IMR-90 (cell line): Measurements from ENCODE around the gene CELA2B. TPM values are rescaled to one million over a fixed set of nuclear protein-coding genes. Genes with fewer than 3 reads are reported as not detected.

Experiments
- ATAC-seq: fragments of 200-7000 bp; cut with Tn5 transposase; 2 replicates; pipeline ENCODE4 v1.9.1; 2020; ENCODE audit warnings: low read depth, mild to moderate bottlenecking, moderate library complexity
- BruUV-seq: library from RNA; stranded (reverse); fragments of 400-500 nt; replicated peaks from 2 replicates; lab custom pipeline; 2021; lab: Mats Ljungman, UMichigan
- CTCF ChIA-PET: fragments of 300-600 bp; formaldehyde crosslinking; extraction: SDS; loops from one replicate; lab custom pipeline; 2021; ENCODE audit warnings: antibody characterized with exemption; lab: Yijun Ruan, JAX
- POLR2A ChIA-PET: fragments of 300-600 bp; sonication (Branson Sonifier 250); formaldehyde crosslinking; loops from one replicate; lab custom pipeline; 2022; ENCODE audit warnings: antibody characterized with exemption; ENCODE audit not compliant: unreplicated experiment; lab: Charles Lee
- DNase-seq: peaks from one replicate; pipeline ENCODE4 v3.0.0; 2013
- H2AFZ ChIP-seq: replicated peaks from 2 replicates; pipeline ENCODE3; 2013; ENCODE audit warnings: low read length, mild to moderate bottlenecking; ENCODE audit not compliant: poor library complexity
- H2AK5ac ChIP-seq: 2 replicates; pipeline ENCODE4 v1.6.1; 2013; ENCODE audit warnings: low read depth, low read length, inconsistent platforms
- H2AK9ac ChIP-seq: replicated peaks from 2 replicates; pipeline ENCODE3; 2013; ENCODE audit warnings: mild to moderate bottlenecking, low read depth, low read length, moderate library complexity; ENCODE audit not compliant: poor library complexity
- H2BK120ac ChIP-seq: 2 replicates; pipeline ENCODE4 v1.6.1; 2013; ENCODE audit warnings: low read depth, low read length, inconsistent platforms
- H2BK15ac ChIP-seq: 3 replicates; pipeline ENCODE4 v1.6.1; 2013; ENCODE audit warnings: low read depth, low read length, inconsistent platforms
- H2BK20ac ChIP-seq: 2 replicates; pipeline ENCODE4 v1.6.1; 2013; ENCODE audit warnings: low read depth, mild to moderate bottlenecking, inconsistent platforms, low read length, moderate library complexity
- H2BK5ac ChIP-seq: 2 replicates; pipeline ENCODE4 v1.6.1; 2013; ENCODE audit warnings: mild to moderate bottlenecking, low read depth, low read length, inconsistent platforms; ENCODE audit not compliant: poor library complexity, severe bottlenecking
- H3K14ac ChIP-seq: replicated peaks from 2 replicates; pipeline ENCODE4 v1.6.1; 2013; ENCODE audit warnings: low read depth, low read length, inconsistent platforms
- H3K18ac ChIP-seq: 2 replicates; pipeline ENCODE4 v1.6.1; 2013; ENCODE audit warnings: low read depth, low read length, control low read depth
- H3K23ac ChIP-seq: 2 replicates; pipeline ENCODE4 v1.6.1; 2013; ENCODE audit warnings: low read depth, low read length, inconsistent platforms
- H3K27ac ChIP-seq: 2 replicates; pipeline ENCODE4 v1.5.1; 2013; ENCODE audit warnings: mild to moderate bottlenecking, control low read depth, low read length; ENCODE audit not compliant: insufficient read depth
- H3K27me3 ChIP-seq: 2 replicates; pipeline ENCODE4 v1.6.1; 2013; ENCODE audit warnings: low read length; ENCODE audit not compliant: control insufficient read depth, insufficient read depth
- H3K36me3 ChIP-seq: 2 replicates; pipeline ENCODE4 v1.6.1; 2013; ENCODE audit warnings: low read length, mixed read lengths; ENCODE audit not compliant: control insufficient read depth, insufficient read depth
- H3K4ac ChIP-seq: 2 replicates; pipeline ENCODE4 v1.6.1; 2013; ENCODE audit warnings: low read depth, low read length, inconsistent platforms
- H3K4me1 ChIP-seq: 2 replicates; pipeline ENCODE4 v1.6.1; 2013; ENCODE audit warnings: low read length, mixed read lengths; ENCODE audit not compliant: control insufficient read depth, insufficient read depth
- H3K4me2 ChIP-seq: 2 replicates; pipeline ENCODE4 v1.6.1; 2013; ENCODE audit warnings: low read depth, mild to moderate bottlenecking, control low read depth, low read length, moderate library complexity
- H3K4me3 ChIP-seq: 2 replicates; pipeline ENCODE4 v1.5.1; 2013; ENCODE audit warnings: low read depth, mild to moderate bottlenecking, control low read depth, low read length, moderate library complexity; ENCODE audit not compliant: insufficient read depth
- H3K56ac ChIP-seq: 2 replicates; pipeline ENCODE4 v1.6.1; 2013; ENCODE audit warnings: low read length, inconsistent platforms; ENCODE audit not compliant: insufficient read depth; ENCODE audit errors: extremely low read depth
- H3K79me1 ChIP-seq, 2 experiments: 2 replicates each; pipeline ENCODE4 v1.6.1; 2013; ENCODE audit warnings: low read length in 2 of 2, inconsistent platforms in 1 of 2, low read depth in 1 of 2
- H3K9ac ChIP-seq: 2 replicates; pipeline ENCODE4 v1.6.1; 2013; ENCODE audit warnings: low read depth, low read length, control low read depth
- H3K9me1 ChIP-seq: 2 replicates; pipeline ENCODE4 v1.6.1; 2013; ENCODE audit warnings: low read length, inconsistent platforms; ENCODE audit not compliant: insufficient read depth
- H3K9me3 ChIP-seq: 2 replicates; pipeline ENCODE4 v1.6.1; 2013; ENCODE audit warnings: low read length; ENCODE audit not compliant: control insufficient read depth, insufficient read depth
- H4K20me1 ChIP-seq: 2 replicates; pipeline ENCODE4 v1.6.1; 2013; ENCODE audit warnings: low read length, inconsistent platforms; ENCODE audit not compliant: insufficient read depth
- H4K5ac ChIP-seq: 2 replicates; pipeline ENCODE4 v1.6.1; 2013; ENCODE audit warnings: mild to moderate bottlenecking, low read depth, low read length, control low read depth
- H4K8ac ChIP-seq, 2 experiments: 2 replicates each; pipeline ENCODE4 v1.6.1; 2013; ENCODE audit warnings: low read depth in 2 of 2, low read length in 2 of 2, control low read depth in 1 of 2, inconsistent platforms in 1 of 2
- H4K91ac ChIP-seq: 2 replicates; pipeline ENCODE4 v1.6.1; 2013; ENCODE audit warnings: low read depth, low read length, inconsistent platforms; ENCODE audit not compliant: insufficient read depth
- BHLHE40 ChIP-seq: fragments of 150-350 bp; IDR thresholded peaks from 2 replicates; pipeline ENCODE4 v1.6.1; 2016; ENCODE audit warnings: mild to moderate bottlenecking, low read depth, low read length
- CHD1 ChIP-seq: IDR thresholded peaks from 2 replicates; pipeline ENCODE4 v1.6.1; 2012; ENCODE audit warnings: low read depth, low read length, improper control_type of control experiment
- FOS ChIP-seq: fragments of 150-350 bp; IDR thresholded peaks from 2 replicates; pipeline ENCODE4 v1.6.1; 2016; ENCODE audit warnings: low read depth, low read length
- MAFK ChIP-seq: IDR thresholded peaks from 2 replicates; pipeline ENCODE4 v1.6.1; 2012; ENCODE audit warnings: low read depth, low read length, improper control_type of control experiment
- MAZ ChIP-seq: IDR thresholded peaks from 2 replicates; pipeline ENCODE4 v1.6.1; 2012; ENCODE audit warnings: low read depth, mild to moderate bottlenecking, low read length, improper control_type of control experiment, moderate library complexity, borderline replicate concordance
- MXI1 ChIP-seq: IDR thresholded peaks from 2 replicates; pipeline ENCODE4 v1.6.1; 2012; ENCODE audit warnings: low read depth, mild to moderate bottlenecking, low read length, moderate library complexity, borderline replicate concordance
- NFE2L2 ChIP-seq: fragments of 150-350 bp; IDR thresholded peaks from 2 replicates; pipeline ENCODE4 v1.6.1; 2016; ENCODE audit warnings: low read depth, mild to moderate bottlenecking, low read length
- POLR2A ChIP-seq: IDR thresholded peaks from 2 replicates; pipeline ENCODE4 v1.6.1; 2012; ENCODE audit warnings: mild to moderate bottlenecking, low read depth, low read length
- RCOR1 ChIP-seq: IDR thresholded peaks from 2 replicates; pipeline ENCODE4 v1.6.1; 2012; ENCODE audit warnings: mild to moderate bottlenecking, low read length, improper control_type of control experiment; ENCODE audit not compliant: insufficient replicate concordance
- RFX5 ChIP-seq: IDR thresholded peaks from 2 replicates; pipeline ENCODE4 v1.8.0; 2012; ENCODE audit warnings: low read depth, mild to moderate bottlenecking, low read length, moderate library complexity
- SMC3 ChIP-seq: fragments of 150-350 bp; IDR thresholded peaks from 2 replicates; pipeline ENCODE4 v1.6.1; 2016; ENCODE audit warnings: low read depth, mild to moderate bottlenecking, antibody characterized with exemption, low read length, moderate library complexity
- WGBS, 2 experiments: methylation state at CpG; one replicate each; pipeline versions ENCODE4 v1.1.5 to v1.1.7; 2013; ENCODE audit warnings: missing lambda C conversion rate in 2 of 2; ENCODE audit not compliant: insufficient read length in 1 of 2; ENCODE audit errors: extremely low coverage in 2 of 2; 5-methylcytosine and 5-hydroxymethylcytosine counted together
- dilution Hi-C: fragments of 300-500 bp; cut with HindIII; formaldehyde crosslinking; loops from one replicate; pipeline ENCODE4 v1.14.3; 2018; ENCODE audit warnings: low sequenced_read_pairs; ENCODE audit not compliant: unreplicated experiment
- in situ Hi-C: fragments of 300-500 bp; cut with MboI; formaldehyde crosslinking; loops from 3 replicates; pipeline ENCODE4 v1.14.3; 2019; ENCODE audit warnings: low sequenced_read_pairs, inconsistent platforms, mixed read lengths
- intact Hi-C: fragments of 100-400 bp; cut with micrococcal nuclease; formaldehyde crosslinking; loops from 2 replicates; pipeline ENCODE4 v1.10.0; 2022
- polyA plus RNA-seq, 3 experiments: library from polyadenylated mRNA; depleted of rRNA; stranded (reverse); fragments of >200 nt; gene quantifications; 2 replicates each; pipeline ENCODE4 v1.2.3, GENCODE V29; 2012; ENCODE audit warnings: low replicate concordance in 1 of 3
- total RNA-seq: library from RNA; depleted of rRNA; stranded (reverse); fragments of >200 nt; gene quantifications from 2 replicates; pipeline ENCODE4 v1.2.3, GENCODE V29; 2012
- TF ChIP-seq, protein P1 (sequence below): fragments of 150-350 bp; IDR thresholded peaks from 2 replicates; pipeline ENCODE4 v1.6.1; 2017; ENCODE audit warnings: mild to moderate bottlenecking, antibody characterized with exemption, low read length, low read depth
- TF ChIP-seq, protein P2 (sequence below): conservative IDR thresholded peaks from 2 replicates; pipeline ENCODE4 v1.5.1; 2012; ENCODE audit warnings: mild to moderate bottlenecking, low read depth, low read length, improper control_type of control experiment
- TF ChIP-seq, protein P3 (sequence below): fragments of 150-350 bp; IDR thresholded peaks from 2 replicates; pipeline ENCODE4 v1.6.1; 2016; ENCODE audit warnings: low read depth, mild to moderate bottlenecking, low read length, moderate library complexity, borderline replicate concordance

CELA2B gene
- total and polyA plus RNA-seq, 2 of the 4 experiments (the other 2 are of a cell fraction), result not detected

DNA sequence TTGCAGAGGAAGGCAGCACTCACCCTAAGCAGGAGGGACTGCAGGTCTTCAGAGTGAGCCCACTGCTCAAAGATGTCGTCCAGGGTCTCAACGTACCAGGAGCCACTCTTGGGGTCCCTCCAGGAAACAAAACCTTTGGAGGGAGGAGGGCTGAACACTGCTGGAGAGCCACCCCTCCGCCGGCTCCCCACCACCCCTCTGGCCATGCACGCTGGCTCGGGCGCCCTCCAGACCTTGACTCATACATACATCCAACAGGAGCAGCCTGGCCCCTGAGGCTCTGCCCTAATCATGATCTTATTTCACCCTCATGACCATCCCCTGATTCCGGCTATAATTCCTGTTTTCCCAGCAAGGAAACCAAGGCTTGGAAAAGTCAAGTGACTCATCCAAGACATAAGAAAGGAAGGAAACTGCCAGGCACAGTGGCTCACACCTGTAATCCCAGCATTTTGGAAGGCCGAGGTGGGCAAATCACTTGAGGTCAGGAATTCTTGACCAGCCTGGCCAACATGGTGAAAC lies 18.0 kb downstream of the CELA2B start:
- CTCF ChIA-PET, result no interaction called here
- Histone ChIP-seq H2AK9ac (no peak overlapping the region), H2AFZ (no peak overlapping the region), H3K4me1 (no peaks in the 10 kb centered on the region), H4K5ac (no peak overlapping the region), H4K20me1 (no peaks in the 10 kb centered on the region), H3K4me3 (no peak overlapping the region), H3K23ac (no peak overlapping the region), H3K14ac (no peak overlapping the region), H4K8ac (no peak overlapping the region), H2BK120ac (no peak overlapping the region), H2BK15ac (no peak overlapping the region), H3K4me2 (no peak overlapping the region), H3K18ac (no peak overlapping the region), H3K79me1 (no peaks in the 10 kb centered on the region), H4K91ac (no peak overlapping the region), H3K56ac (no peak overlapping the region), H3K27me3 (no peaks in the 10 kb centered on the region), H2BK5ac (no peak overlapping the region), H2AK5ac (no peak overlapping the region), H3K9me3 (no peaks in the 10 kb centered on the region), H3K9ac (no peak overlapping the region), H3K4ac (no peak overlapping the region), H2BK20ac (no peak overlapping the region), H3K9me1 (no peaks in the 10 kb centered on the region), H3K36me3 (peaks cover 11% of the 10 kb centered on the region), H3K27ac (no peak overlapping the region)
- POLR2A ChIA-PET, result no interaction called here
- TF ChIP-seq RFX5 (no peak), BHLHE40 (no peak), NFE2L2 (no peak), CHD1 (no peak), MXI1 (no peak), MAFK (no peak), FOS (no peak), MAZ (no peak), POLR2A (no peak), RCOR1 (no peak), SMC3 (no peak)
- TF ChIP-seq, protein P1, sequence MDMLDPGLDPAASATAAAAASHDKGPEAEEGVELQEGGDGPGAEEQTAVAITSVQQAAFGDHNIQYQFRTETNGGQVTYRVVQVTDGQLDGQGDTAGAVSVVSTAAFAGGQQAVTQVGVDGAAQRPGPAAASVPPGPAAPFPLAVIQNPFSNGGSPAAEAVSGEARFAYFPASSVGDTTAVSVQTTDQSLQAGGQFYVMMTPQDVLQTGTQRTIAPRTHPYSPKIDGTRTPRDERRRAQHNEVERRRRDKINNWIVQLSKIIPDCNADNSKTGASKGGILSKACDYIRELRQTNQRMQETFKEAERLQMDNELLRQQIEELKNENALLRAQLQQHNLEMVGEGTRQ, result no peak
- TF ChIP-seq, protein P2, sequence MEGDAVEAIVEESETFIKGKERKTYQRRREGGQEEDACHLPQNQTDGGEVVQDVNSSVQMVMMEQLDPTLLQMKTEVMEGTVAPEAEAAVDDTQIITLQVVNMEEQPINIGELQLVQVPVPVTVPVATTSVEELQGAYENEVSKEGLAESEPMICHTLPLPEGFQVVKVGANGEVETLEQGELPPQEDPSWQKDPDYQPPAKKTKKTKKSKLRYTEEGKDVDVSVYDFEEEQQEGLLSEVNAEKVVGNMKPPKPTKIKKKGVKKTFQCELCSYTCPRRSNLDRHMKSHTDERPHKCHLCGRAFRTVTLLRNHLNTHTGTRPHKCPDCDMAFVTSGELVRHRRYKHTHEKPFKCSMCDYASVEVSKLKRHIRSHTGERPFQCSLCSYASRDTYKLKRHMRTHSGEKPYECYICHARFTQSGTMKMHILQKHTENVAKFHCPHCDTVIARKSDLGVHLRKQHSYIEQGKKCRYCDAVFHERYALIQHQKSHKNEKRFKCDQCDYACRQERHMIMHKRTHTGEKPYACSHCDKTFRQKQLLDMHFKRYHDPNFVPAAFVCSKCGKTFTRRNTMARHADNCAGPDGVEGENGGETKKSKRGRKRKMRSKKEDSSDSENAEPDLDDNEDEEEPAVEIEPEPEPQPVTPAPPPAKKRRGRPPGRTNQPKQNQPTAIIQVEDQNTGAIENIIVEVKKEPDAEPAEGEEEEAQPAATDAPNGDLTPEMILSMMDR, result no peak
- TF ChIP-seq, protein P3, sequence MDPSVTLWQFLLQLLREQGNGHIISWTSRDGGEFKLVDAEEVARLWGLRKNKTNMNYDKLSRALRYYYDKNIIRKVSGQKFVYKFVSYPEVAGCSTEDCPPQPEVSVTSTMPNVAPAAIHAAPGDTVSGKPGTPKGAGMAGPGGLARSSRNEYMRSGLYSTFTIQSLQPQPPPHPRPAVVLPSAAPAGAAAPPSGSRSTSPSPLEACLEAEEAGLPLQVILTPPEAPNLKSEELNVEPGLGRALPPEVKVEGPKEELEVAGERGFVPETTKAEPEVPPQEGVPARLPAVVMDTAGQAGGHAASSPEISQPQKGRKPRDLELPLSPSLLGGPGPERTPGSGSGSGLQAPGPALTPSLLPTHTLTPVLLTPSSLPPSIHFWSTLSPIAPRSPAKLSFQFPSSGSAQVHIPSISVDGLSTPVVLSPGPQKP, result no peak
- in situ Hi-C loops, result no loop called here
- DNase-seq (no peak), ATAC-seq (no peak)
- intact Hi-C loops, result no loop called here
- BruUV-seq, result no TSS peak
- dilution Hi-C loops, result no loop called here
- WGBS, 2 experiments, result 100% methylated on average over 1 of the region's 9 CpGs; no CpG with 5 or more reads in 1 of the 2 experiments
